WTC11 (cell line): ENCODE results near the gene BMP8B. TPM values are rescaled to one million over a fixed set of nuclear protein-coding genes. Genes with fewer than 3 reads are reported as not detected.
"Not testable (repeated sequence)": the region's sequence is repeated elsewhere in the genome, so short reads cannot be mapped to it uniquely, and the experiment has no call there.

ENCODE experiments used
- ATAC-seq: fragments of 200-7000 bp; cut with Tn5 transposase; 2 replicates; pipeline ENCODE4 v1.10.0; 2021; ENCODE audit warnings: mild to moderate bottlenecking, moderate library complexity
- CTCF ChIA-PET: fragments of 300-600 bp; sonication (Branson Sonifier 250); formaldehyde crosslinking; loops from one replicate; lab custom pipeline; 2021; ENCODE audit warnings: antibody characterized with exemption; lab: Charles Lee
- POLR2A ChIA-PET: fragments of 350-600 bp; sonication (Branson Sonifier 250); formaldehyde crosslinking; loops from one replicate; lab custom pipeline; 2021; ENCODE audit warnings: antibody characterized with exemption; lab: Charles Lee
- DNase-seq: peaks from one replicate; pipeline ENCODE4 v3.0.0; 2021; ENCODE audit warnings: low spot score
- H3K27ac Mint-ChIP-seq: 2 replicates; pipeline ENCODE4 v1.8.0; 2021; ENCODE audit warnings: mixed read lengths
- H3K27me3 Mint-ChIP-seq: 2 replicates; pipeline ENCODE4 v1.8.0; 2021; ENCODE audit warnings: low read depth, mild to moderate bottlenecking, moderate library complexity, mixed read lengths
- H3K36me3 Mint-ChIP-seq: 2 replicates; pipeline ENCODE4 v1.8.0; 2021; ENCODE audit warnings: mixed read lengths
- H3K4me1 Mint-ChIP-seq: 2 replicates; pipeline ENCODE4 v1.8.0; 2022; ENCODE audit warnings: mixed read lengths
- H3K4me3 Mint-ChIP-seq: 2 replicates; pipeline ENCODE4 v1.8.0; 2021; ENCODE audit warnings: mild to moderate bottlenecking, moderate library complexity, mixed read lengths
- H3K9me3 Mint-ChIP-seq: 2 replicates; pipeline ENCODE4 v1.8.0; 2021; ENCODE audit warnings: mixed read lengths
- ATF1 ChIP-seq: sonication (generic); formaldehyde crosslinking; IDR thresholded peaks from 2 replicates; pipeline ENCODE4 v1.8.1; 2023; ENCODE audit warnings: mild to moderate bottlenecking, moderate library complexity, missing genetic modification reagents
- CREM ChIP-seq: sonication (generic); formaldehyde crosslinking; IDR thresholded peaks from 2 replicates; pipeline ENCODE4 v1.8.1; 2022; ENCODE audit warnings: mild to moderate bottlenecking, missing genetic modification reagents, moderate library complexity
- FOXJ3 ChIP-seq: sonication (generic); formaldehyde crosslinking; IDR thresholded peaks from 2 replicates; pipeline ENCODE4 v1.9.0; 2021; ENCODE audit warnings: missing genetic modification reagents, mild to moderate bottlenecking, borderline replicate concordance
- JAZF1 ChIP-seq: fragments of 250-450 bp; sonication (Bioruptor Pico); IDR thresholded peaks from 2 replicates; pipeline ENCODE4 v1.9.0; 2021; ENCODE audit warnings: moderate library complexity, mild to moderate bottlenecking, inconsistent platforms
- RELA ChIP-seq: sonication (generic); formaldehyde crosslinking; IDR thresholded peaks from 2 replicates; pipeline ENCODE4 v1.8.1; 2022; ENCODE audit warnings: missing genetic modification reagents, mild to moderate bottlenecking, borderline replicate concordance
- ZBTB21 ChIP-seq: sonication (generic); formaldehyde crosslinking; IDR thresholded peaks from 2 replicates; pipeline ENCODE4 v1.8.1; 2023; ENCODE audit warnings: mild to moderate bottlenecking, missing genetic modification reagents, borderline replicate concordance
- ZNF317 ChIP-seq: sonication (generic); formaldehyde crosslinking; IDR thresholded peaks from 2 replicates; pipeline ENCODE4 v1.8.1; 2023; ENCODE audit warnings: low read depth, mild to moderate bottlenecking, moderate library complexity, missing genetic modification reagents, borderline replicate concordance
- total RNA-seq: library from RNA; stranded (reverse); gene quantifications from 3 replicates; pipeline ENCODE4 v1.2.3, GENCODE V29; 2021
- TF ChIP-seq, protein P1 (sequence below): sonication (generic); formaldehyde crosslinking; IDR thresholded peaks from 2 replicates; pipeline ENCODE4 v1.8.1; 2023; ENCODE audit warnings: mild to moderate bottlenecking, missing genetic modification reagents, borderline replicate concordance
- TF ChIP-seq, protein P2 (sequence below): sonication (generic); formaldehyde crosslinking; conservative IDR thresholded peaks from 2 replicates; pipeline ENCODE4 v1.8.1; 2022; ENCODE audit warnings: mild to moderate bottlenecking, missing genetic modification reagents
- TF ChIP-seq, protein P3 (sequence below): sonication (generic); formaldehyde crosslinking; IDR thresholded peaks from 2 replicates; pipeline ENCODE4 v1.8.0; 2022; ENCODE audit warnings: mild to moderate bottlenecking, missing genetic modification reagents
- TF ChIP-seq, protein P4 (sequence below): fragments of 250-450 bp; sonication (Bioruptor Pico); IDR thresholded peaks from 2 replicates; pipeline ENCODE4 v1.9.0; 2021; ENCODE audit warnings: moderate library complexity, mild to moderate bottlenecking, inconsistent platforms, borderline replicate concordance
- TF ChIP-seq, protein P5 (sequence below): fragments of 200-600 bp; IDR thresholded peaks from 2 replicates; pipeline ENCODE4 v1.8.0; 2022; ENCODE audit warnings: antibody characterized with exemption
- TF ChIP-seq, protein P6 (sequence below): fragments of 250-450 bp; sonication (Bioruptor Pico); IDR thresholded peaks from 2 replicates; pipeline ENCODE4 v1.9.0; 2021; ENCODE audit warnings: mild to moderate bottlenecking, borderline replicate concordance

The BMP8B gene
- total RNA-seq, 1 experiment from 2014 or later: 0.74 TPM

DNA sequence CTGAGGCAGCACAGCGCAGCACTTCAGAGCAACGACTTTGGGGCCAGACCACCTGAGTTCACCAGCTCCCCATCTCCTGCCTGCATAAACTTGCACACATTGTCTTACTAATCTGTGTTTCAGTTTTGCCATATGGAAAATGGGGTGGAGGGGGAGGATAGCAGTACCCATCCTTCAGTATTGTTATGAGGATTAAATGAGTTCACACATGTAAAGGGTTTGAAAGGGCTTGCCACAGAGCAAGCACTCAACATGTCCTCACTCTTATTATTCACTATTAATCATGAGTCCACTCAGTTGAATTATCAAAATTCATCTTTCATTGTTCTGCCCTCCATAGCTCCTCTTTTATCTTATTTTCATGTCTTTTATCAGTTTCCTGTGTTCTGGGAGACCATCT is 40.1 kb upstream of the BMP8B start (continued):
- TF ChIP-seq, protein P1, sequence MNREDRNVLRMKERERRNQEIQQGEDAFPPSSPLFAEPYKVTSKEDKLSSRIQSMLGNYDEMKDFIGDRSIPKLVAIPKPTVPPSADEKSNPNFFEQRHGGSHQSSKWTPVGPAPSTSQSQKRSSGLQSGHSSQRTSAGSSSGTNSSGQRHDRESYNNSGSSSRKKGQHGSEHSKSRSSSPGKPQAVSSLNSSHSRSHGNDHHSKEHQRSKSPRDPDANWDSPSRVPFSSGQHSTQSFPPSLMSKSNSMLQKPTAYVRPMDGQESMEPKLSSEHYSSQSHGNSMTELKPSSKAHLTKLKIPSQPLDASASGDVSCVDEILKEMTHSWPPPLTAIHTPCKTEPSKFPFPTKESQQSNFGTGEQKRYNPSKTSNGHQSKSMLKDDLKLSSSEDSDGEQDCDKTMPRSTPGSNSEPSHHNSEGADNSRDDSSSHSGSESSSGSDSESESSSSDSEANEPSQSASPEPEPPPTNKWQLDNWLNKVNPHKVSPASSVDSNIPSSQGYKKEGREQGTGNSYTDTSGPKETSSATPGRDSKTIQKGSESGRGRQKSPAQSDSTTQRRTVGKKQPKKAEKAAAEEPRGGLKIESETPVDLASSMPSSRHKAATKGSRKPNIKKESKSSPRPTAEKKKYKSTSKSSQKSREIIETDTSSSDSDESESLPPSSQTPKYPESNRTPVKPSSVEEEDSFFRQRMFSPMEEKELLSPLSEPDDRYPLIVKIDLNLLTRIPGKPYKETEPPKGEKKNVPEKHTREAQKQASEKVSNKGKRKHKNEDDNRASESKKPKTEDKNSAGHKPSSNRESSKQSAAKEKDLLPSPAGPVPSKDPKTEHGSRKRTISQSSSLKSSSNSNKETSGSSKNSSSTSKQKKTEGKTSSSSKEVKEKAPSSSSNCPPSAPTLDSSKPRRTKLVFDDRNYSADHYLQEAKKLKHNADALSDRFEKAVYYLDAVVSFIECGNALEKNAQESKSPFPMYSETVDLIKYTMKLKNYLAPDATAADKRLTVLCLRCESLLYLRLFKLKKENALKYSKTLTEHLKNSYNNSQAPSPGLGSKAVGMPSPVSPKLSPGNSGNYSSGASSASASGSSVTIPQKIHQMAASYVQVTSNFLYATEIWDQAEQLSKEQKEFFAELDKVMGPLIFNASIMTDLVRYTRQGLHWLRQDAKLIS (CRISPR knock-in tag): no peak
- TF ChIP-seq, protein P2, sequence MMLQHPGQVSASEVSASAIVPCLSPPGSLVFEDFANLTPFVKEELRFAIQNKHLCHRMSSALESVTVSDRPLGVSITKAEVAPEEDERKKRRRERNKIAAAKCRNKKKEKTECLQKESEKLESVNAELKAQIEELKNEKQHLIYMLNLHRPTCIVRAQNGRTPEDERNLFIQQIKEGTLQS (CRISPR knock-in tag): no peak
- TF ChIP-seq ATF1 (CRISPR knock-in tag): no peak
- TF ChIP-seq, protein P3, sequence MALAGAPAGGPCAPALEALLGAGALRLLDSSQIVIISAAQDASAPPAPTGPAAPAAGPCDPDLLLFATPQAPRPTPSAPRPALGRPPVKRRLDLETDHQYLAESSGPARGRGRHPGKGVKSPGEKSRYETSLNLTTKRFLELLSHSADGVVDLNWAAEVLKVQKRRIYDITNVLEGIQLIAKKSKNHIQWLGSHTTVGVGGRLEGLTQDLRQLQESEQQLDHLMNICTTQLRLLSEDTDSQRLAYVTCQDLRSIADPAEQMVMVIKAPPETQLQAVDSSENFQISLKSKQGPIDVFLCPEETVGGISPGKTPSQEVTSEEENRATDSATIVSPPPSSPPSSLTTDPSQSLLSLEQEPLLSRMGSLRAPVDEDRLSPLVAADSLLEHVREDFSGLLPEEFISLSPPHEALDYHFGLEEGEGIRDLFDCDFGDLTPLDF: no peak
- TF ChIP-seq RELA (CRISPR knock-in tag): no peak
- TF ChIP-seq JAZF1: no peak
- no peak for TF ChIP-seq ZBTB21 (CRISPR knock-in tag)
- TF ChIP-seq, protein P4, sequence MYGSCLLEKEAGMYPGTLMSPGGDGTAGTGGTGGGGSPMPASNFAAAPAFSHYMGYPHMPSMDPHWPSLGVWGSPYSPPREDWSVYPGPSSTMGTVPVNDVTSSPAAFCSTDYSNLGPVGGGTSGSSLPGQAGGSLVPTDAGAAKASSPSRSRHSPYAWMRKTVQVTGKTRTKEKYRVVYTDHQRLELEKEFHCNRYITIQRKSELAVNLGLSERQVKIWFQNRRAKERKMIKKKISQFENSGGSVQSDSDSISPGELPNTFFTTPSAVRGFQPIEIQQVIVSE (CRISPR knock-in tag): no peak
- TF ChIP-seq CREM (CRISPR knock-in tag): no peak
- TF ChIP-seq ZNF317 (CRISPR knock-in tag): no peak
- no peak for TF ChIP-seq FOXJ3 (CRISPR knock-in tag)
- TF ChIP-seq, protein P5, sequence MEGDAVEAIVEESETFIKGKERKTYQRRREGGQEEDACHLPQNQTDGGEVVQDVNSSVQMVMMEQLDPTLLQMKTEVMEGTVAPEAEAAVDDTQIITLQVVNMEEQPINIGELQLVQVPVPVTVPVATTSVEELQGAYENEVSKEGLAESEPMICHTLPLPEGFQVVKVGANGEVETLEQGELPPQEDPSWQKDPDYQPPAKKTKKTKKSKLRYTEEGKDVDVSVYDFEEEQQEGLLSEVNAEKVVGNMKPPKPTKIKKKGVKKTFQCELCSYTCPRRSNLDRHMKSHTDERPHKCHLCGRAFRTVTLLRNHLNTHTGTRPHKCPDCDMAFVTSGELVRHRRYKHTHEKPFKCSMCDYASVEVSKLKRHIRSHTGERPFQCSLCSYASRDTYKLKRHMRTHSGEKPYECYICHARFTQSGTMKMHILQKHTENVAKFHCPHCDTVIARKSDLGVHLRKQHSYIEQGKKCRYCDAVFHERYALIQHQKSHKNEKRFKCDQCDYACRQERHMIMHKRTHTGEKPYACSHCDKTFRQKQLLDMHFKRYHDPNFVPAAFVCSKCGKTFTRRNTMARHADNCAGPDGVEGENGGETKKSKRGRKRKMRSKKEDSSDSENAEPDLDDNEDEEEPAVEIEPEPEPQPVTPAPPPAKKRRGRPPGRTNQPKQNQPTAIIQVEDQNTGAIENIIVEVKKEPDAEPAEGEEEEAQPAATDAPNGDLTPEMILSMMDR: no peak
- TF ChIP-seq, protein P6, sequence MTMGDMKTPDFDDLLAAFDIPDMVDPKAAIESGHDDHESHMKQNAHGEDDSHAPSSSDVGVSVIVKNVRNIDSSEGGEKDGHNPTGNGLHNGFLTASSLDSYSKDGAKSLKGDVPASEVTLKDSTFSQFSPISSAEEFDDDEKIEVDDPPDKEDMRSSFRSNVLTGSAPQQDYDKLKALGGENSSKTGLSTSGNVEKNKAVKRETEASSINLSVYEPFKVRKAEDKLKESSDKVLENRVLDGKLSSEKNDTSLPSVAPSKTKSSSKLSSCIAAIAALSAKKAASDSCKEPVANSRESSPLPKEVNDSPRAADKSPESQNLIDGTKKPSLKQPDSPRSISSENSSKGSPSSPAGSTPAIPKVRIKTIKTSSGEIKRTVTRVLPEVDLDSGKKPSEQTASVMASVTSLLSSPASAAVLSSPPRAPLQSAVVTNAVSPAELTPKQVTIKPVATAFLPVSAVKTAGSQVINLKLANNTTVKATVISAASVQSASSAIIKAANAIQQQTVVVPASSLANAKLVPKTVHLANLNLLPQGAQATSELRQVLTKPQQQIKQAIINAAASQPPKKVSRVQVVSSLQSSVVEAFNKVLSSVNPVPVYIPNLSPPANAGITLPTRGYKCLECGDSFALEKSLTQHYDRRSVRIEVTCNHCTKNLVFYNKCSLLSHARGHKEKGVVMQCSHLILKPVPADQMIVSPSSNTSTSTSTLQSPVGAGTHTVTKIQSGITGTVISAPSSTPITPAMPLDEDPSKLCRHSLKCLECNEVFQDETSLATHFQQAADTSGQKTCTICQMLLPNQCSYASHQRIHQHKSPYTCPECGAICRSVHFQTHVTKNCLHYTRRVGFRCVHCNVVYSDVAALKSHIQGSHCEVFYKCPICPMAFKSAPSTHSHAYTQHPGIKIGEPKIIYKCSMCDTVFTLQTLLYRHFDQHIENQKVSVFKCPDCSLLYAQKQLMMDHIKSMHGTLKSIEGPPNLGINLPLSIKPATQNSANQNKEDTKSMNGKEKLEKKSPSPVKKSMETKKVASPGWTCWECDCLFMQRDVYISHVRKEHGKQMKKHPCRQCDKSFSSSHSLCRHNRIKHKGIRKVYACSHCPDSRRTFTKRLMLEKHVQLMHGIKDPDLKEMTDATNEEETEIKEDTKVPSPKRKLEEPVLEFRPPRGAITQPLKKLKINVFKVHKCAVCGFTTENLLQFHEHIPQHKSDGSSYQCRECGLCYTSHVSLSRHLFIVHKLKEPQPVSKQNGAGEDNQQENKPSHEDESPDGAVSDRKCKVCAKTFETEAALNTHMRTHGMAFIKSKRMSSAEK (CRISPR knock-in tag): no peak

DNA sequence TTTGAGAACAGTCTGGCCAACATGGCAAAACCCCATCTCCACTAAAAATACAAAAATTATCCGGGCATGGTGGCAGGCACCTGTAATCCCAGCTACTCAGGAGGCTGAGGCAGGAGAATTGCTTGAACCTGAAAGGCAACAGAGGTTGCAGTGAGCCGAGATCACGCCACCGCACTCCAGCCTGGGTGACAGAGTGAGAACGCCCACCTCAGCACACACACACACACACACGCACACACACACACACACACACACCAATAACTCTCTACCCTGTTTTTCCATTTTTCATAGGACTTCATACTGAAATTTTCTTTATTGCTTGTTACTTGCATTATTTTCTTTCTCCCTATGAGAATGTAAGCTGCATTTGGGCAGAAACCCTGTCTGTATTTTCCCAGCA is 39.6 kb upstream of the BMP8B start:
- POLR2A ChIA-PET, H3K27ac Mint-ChIP-seq: not testable (repeated sequence)
- CTCF ChIA-PET: interaction anchor here (1.3 kb wide), 1 partner anchor 73 kb away, joined by 3 read pairs; the partner anchor contains the start of gene MYCL

More for the DNA sequence above, 39.6 kb upstream of the BMP8B start:
- not testable (repeated sequence) for H3K4me3 Mint-ChIP-seq, H3K27me3 Mint-ChIP-seq, ATAC-seq, DNase-seq, H3K36me3 Mint-ChIP-seq
- Mint-ChIP-seq H3K4me1 (peaks cover 16% of the 10 kb centered on the region), H3K9me3 (peaks cover 13% of the 10 kb centered on the region)
